NOMO-1 treated with DMSO at 0.1 percent for 48 hours (cell line): Measurements from ENCODE around the gene PICALM.
A peak's percentile ranks its signal among the peaks of the same experiment; 100 is the strongest.

ENCODE experiments used
- DNase-seq: peaks from one replicate; lab custom pipeline; 2025; ENCODE audit not compliant: unreplicated experiment; lab: John Stamatoyannopoulos, UW

Gene PICALM

DNA sequence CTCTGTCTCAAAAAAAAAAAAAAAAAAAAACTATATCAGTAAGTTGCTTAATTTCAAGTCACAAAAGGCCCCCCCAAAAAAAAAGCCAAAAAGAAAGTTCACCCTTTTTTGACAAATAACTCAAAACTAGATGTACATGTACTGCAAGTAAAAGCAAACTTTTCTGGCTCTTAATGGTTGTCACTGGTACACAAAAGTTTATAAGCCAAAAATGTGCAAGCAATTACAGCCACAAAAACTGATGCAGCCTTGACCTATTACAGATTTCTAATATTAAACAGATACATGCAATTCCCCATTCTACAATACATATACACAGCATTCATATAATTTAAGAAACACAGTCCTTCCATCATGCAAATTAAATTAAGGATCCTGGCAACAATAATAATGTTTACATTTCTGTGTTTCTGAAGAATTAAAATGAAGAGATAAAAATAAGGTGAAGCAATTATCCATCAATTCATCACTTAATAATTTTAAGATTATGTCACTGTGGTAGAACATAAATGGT lies 18.6 kb downstream of the PICALM start:
- no peak for DNase-seq

DNA sequence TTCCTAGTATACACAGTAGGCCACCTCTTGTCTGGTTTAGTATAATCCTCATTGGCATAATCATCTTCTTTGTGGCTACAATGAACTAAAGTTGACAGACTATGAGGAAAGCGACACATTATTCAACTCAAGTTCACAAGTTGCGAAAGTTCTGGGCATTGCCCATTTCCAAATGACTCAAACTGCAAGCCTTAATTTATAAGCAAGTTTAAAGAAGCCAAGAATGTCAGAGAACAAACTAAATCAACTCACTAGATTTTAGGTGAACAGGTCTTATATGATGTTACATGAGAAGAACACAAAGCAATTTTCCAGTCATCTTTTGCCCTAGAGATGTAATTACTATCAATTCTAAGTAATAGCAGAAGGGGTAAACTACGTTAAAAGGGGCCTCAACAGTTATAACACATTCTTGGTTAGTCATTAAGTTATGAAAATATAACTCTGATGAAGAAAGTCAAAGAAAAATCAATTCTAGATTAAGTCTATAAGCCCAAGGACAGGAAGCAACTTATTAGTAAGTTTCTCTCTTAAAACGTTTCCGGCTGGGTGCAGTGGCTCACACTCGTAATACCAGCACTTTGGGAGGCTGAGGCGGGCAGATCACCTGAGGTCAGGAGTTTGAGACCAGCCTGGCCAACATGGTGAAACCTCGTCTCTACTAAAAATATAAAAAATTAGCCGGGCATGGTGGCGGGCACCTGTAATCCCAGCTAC lies 21.5 kb downstream of the PICALM start:
- peak; percentile 93 for DNase-seq

DNA sequence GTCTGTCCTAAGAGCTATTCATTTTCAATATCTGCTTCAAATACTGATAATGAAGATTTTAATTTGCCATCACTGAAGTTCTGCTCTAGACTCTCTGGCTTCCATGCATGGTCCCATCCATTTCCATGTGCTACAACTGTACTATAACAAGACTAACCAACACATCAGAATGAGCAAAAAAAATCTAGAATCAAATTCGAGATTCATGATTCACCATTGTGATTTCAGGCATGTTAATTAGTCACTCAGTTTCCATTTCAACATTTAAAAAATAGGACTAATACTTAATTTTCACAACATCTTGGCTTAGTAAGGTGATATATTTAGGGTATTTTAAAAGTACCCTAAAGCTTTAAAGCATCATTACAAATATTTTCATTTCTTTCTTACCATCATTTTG lies 22.8 kb downstream of the PICALM start:
- DNase-seq, result no peak

DNA sequence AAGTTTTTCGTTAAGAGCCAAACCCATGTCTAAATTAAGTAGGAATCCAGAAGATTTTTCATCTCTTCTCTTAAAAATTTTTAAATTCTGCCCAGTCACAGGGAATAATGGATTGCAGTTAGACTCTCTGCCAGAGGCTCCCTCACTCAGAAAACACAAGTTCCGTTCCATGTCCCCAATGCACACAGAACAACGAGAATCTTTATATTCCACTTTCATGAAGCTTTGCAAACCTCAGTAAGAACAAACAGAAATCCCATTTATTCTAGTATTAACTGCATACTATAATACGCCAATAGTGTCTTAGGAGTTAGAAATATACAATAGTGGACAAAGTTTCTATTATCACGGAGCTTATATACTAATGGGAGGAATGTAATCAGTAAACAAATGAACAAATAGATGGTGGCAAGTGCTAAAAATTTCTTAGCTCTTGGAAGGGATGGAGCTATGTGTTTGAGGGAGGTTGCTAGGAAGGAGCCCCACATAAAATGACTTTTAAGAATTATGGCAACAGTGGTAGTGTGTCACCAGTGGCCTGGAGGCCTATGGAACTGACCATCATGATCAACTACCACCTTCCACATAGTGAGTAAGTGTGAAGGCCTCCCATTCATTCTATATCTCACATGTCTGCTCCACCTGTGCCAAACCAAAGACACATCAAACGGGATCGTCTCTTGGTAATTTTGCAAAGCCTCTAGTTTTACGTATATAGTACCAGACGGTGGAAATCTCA lies 24.9 kb downstream of the PICALM start:
- no peak for DNase-seq

DNA sequence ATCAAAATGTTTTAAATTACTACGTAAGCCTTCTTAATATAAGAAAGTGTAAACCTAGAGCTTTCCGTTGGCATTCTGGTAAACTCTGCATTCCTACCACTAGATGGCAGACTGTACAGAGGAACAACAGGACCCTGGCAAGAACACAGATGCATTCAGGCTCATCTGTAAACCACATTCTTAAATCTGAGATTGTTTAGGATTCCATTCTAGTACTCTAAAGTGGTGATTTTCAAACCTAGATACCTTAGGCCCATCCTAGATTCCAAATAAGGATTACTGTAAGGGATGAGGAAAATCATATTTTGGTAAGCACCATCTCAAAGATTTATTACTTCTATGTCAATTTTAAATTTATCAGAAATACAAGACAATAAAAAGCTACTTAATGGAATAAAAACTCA lies 26.9 kb downstream of the PICALM start:
- DNase-seq, result peak; percentile 80

DNA sequence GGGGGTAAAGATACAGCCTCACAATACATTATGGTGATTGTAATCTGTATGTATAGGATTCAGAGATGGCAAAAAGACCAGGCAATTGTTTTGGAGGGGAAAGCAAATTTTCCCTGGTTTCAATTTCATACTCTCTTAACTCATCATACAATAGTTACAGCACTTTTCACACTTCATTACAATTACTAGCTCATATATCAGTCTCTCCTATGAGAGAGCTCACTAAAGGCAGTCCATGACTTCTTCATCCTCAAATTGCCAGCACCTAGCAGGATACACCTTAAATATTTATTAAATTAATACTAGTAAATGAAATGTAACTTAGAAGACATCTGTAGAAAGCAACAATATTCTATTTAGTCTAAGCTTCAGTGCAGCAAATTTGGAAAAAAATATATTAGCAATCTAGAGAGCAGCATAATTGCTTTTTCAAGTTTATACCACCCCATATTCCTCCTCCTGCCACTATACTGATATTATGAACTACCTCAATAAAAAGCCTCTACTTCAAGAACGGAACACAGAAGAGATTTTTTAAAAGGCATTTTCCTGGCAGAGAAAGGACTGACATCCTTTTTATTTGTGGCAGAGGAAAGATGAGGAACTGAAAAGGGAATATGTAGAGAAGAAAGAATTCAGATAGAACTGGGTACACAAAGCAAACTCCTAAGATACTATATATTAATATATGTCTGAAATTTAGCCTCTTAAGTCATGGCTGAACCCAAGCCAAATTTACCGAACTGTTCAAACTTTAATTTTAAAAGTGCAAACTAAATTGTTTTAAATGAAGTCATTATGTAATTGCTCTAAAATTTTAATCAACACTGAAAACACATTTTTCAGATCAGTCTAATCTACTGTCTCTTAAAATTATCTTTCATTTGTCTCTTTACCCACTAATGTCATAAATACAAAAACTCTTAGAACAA lies 27.7 kb downstream of the PICALM start:
- DNase-seq, result no peak

DNA sequence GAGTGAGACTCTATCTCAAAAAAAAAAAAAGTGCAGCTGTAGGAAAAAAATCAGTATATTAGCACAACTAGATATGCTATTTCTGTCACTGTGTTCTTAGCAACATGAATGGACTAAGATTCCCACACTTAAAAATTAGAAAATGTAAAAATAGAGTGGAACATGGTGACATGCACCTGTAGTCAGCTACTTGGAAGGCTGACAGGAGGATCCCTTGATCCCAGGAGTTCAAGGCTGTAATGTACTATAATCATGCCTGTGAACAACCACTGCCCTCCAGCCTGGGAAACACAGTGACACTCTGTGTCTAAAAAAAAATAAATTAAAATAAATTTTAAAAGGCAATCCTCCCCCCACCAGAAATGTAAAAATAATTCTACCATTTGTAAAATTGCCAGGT lies 29.8 kb downstream of the PICALM start:
- DNase-seq, result no peak

DNA sequence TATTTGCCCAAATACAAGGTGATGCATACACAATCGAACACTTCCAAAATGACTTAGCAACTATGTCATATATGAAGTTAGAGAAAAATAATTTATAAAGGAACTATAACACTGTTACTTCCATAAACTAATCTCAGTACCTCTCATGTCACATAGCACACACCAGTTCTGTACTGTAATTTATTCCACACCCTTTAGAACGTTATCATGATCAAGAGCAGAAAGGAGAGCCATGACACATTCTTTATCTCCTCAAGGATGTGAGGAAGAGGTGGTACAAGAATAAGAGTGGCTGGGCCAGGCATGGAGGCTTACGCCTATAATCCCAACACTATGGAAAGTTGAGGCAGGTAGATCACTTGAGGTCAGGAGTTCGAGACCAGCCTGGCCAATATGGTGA lies 31.1 kb downstream of the PICALM start:
- DNase-seq, result no peak

DNA sequence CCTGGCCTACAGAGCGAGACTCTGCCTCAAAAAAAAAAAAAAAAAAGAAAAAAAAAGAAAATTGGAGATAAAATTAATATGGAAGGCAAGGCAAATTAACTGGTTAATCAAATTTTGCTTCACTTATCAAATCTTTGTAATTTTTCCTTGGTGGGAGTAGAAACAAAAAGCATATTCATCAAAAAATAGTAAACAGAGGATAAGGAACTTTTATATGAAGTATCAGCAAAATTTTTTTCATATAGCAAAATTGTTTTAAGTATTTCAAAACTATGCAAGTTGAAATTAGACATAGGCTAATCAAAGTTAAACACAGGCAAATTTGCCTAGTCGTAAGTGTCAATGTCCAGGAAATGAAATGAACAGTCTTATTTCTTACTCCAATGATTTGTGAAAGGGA lies 33.0 kb downstream of the PICALM start:
- no peak for DNase-seq

DNA sequence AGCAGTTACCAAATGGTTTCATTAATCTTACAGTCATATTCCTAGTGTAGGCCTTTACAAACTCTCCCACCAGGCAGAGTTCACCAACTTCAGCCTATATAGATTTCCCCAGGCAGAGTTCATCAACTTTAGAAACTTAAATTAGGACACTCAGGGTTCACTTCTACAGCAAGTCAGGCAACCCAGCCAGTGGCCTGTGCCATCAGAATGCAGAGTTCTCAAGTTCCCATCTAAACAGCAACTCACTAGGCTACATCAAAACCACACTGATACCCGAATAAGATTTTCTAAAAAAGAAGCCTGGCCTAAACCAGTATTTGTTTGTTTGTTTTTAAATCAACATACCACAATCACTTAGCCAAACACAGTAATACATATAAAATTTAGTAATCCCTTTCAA lies 33.7 kb downstream of the PICALM start:
- no peak for DNase-seq

DNA sequence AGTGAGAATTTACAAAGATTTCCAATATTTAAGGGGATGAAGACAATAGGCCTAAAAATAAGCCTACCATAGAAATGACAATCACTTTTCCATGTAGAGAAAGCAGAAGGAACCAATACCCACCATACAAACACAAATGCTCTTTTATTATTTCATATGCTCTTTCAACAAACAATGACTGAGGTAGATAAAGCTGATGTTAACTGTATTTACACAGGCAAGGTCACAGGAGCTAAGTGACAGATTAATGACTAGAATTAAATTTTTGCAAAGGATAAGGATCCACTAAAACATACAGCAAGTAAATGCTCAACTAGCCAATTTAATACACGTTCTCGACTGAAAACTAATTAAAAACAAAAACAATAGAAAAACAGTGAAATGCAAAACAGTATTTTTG lies 34.2 kb downstream of the PICALM start:
- no peak for DNase-seq

DNA sequence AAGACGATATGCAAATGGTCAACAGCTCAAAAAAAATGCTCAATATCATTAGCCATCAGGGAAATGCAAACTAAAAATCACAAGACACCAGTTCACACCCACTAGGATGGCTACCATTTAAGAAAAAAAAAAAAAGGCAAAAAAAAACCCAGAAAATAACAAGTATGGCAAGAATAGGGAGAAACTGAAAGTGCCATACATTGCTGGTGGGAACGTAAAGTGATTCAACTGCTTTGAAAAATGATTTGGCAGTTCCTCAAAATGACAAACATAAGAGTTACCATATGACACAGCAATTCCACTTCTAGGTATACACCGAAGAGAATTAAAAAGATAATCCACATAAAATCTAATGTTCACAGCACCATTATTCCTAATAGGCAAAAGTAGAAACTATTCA lies 47.5 kb downstream of the PICALM start:
- DNase-seq, result peak; percentile 78

DNA sequence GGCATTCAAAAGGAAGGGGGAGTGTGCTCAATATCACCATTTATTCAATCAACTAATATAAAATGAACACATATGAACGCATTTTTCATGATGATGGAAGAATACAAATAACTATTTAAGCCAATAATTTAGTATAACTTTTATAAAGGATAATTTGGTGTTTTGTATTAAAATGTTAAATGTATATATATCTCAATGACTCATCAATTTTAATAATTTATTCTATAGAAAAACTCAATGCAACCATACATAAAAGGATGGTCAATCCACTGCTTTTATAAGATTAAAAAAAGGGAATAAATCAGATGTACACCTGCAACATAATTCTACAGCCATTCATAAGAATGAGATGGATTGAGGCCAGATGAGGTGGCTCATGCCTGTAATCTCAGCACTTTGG lies 50.6 kb downstream of the PICALM start:
- no peak for DNase-seq

DNA sequence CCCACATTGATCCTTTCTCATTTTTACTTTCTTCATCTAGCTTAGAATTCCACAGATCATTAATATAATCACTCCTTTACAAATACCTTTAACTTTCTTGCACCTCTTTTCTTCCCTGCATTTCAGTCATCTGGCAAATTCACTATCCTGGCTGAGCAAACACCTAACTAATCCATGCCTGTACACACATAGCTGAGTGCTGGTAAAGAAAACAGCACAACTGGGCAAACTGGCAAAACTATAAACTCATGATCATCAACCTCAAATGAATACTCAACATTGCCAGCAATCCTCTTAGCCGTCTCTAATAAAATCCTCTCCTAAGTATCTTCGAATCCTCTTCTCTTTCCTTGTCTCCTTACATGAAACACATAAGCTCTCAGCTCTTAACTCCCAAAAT lies 52.4 kb downstream of the PICALM start:
- no peak for DNase-seq

DNA sequence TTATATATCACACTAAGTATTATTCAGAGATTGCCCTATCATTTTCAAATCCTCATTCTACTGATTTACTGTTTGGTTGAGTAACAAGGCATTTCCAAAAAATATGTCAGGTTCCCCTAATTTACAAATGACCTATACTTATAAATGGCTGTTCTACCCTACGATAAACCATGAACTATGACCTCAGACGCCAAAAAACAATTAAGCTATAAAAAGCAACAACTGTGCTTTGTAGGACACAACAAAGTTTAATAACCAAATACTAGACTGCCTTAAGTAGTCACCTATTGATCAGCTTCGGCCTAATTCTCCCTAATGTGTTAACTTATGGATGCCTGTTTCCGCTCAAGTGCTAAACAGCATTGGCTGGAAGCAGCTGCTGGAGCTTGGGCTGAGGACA lies 53.2 kb downstream of the PICALM start:
- no peak for DNase-seq

DNA sequence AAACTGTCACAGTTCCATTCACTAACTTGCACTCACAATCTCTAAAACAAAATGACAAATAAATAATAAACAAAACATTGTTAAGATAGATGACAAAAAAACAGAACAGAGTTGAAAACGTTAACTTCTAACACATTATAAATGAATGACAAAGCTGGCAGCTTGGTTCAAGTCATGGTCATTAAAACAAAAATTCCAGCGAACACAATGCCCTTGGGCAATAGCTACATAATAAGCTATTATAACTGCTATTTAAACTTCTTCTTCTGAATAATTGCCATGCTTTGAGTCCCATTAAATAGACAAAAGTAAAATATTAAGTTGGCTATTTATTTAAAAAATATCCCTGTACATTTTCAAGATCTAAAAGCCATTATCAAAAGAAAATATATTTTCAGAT lies 54.7 kb downstream of the PICALM start:
- DNase-seq, result no peak

DNA sequence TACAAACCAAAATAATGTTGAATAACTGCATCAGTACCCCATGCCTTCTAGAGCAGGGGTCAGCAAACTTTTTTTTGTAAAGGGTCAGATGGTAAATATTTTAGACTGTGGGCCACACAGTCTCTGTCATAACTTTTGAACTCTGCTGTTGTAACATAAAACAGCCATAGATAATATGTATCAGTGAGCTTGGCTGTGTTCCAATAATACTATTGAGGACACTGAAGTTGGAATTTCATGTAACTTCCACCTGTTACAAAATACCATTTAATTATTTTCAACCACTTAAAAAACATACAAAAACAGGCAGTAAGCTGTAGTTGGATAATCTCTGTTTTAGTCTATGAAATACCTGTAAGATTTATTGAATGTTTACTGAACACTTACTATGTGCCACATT lies 55.2 kb downstream of the PICALM start:
- no peak for DNase-seq

DNA sequence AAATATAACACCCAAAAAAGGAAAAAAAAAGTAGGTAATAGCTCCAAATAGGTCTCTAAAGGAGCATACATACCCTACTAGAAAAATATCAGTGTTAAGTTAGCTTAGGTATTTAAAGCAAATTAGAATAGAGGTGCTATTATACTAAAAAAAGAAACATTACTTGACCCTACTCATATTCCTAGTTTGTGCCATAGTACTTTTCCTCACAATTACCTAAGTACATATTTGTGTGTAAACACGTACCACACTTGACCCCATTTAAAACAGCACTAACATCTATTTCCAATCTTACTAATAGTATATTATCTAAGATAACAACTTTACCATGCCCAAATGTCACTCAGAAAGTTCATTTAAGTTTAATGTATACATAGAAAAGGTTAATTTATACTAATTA lies 57.7 kb downstream of the PICALM start:
- no peak for DNase-seq

DNA sequence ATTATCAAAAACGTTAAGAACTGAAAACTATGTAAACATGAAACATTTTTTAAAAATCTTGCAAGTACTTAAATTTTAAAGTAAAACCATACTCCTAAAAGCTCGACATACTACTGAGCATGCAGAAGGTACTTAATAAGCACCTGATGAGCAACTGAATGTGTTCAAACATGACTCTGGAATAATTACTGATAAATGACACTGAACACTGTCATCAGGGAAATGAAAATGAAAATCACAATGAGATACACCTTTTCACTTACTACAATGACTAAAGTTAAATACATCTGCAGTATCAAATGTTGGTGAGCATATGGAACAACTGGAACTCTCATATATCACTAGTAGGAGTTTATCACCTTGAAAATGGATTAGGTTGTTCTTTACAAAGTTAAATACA lies 65.2 kb downstream of the PICALM start:
- DNase-seq, result no peak

DNA sequence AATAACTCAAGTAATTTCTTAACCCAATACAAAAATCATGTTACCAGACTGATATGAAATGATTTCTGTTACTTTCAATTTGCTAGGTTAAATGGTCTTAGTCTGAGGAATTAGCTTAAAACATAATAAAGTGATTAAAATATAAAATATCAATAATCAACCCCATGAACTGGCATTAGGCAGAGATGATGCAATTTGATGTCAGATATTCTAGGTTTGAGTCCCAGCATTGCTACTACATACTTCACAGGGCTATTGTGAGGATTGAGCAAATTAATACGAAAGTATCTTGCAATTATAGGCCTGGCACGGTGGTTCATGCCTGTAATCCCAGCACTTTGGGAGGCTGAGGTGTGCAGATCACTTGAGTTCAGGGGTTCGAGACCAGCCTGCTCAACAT lies 66.5 kb downstream of the PICALM start:
- DNase-seq, result no peak

DNA sequence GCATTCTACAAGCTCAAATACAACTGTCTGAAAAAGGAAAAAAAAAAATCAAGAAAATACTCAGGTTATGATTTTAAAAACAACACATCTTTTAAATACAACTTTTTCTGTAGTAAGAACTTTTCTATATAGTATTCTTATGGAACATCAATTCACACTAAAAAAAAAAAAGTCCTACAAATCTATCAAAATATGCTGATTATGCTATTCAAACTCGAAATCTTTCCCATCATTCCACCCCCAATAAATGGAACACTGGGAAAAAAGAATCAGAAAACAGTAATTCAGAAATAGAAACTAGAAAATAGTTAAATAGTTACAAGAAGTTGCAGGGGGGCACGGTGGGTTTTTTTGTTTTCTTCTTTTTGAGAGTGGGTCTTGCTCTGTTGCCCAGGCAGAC lies 77.4 kb downstream of the PICALM start:
- no peak for DNase-seq

DNA sequence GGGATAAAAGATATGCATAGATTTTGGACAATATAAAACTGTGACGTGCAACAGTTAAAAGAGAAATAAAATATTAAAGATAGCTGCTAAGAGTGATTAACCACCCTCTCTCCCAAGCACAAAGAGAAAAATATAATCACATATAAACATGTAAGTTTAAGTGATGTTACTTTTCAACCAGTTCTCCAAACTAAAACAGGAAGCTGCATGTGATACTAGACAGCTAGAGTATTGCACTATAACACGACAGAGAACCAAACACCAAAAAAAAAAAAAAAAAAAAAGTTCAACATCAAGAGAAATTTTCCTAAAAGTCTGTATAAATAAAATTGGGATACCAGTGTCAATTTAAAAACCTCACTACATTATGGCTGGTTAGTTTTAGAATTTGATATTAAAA lies 79.1 kb downstream of the PICALM start:
- DNase-seq, result peak; percentile 27
